GM19328 (cell line): ENCODE results near the gene ACVRL1.

Experiments used
- ATAC-seq: cut with Tn5 transposase; IDR thresholded peaks from one replicate; pipeline ENCODE4 v1.9.1; 2021; ENCODE audit warnings: mild to moderate bottlenecking, moderate library complexity; ENCODE audit not compliant: unreplicated experiment

ACVRL1 gene

DNA sequence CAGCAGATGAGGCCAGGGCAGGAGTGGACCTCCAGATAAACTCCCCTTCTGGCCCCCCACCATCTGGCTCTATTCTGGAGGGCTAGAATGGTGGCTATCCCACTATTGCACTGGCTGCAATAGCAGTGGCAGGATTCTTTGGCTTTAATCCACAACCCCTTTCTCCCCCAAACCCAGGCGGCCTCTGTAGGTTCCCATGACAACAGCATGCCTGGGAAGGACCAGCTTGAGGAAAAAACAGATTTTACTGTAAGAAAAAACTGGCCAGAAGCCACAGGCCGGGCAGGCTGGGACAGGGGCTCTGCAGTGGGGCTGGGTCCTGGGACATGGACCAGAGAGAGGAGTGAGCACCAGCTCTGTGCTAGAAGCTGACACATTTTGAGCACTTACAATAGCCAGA, 30.6 kb downstream of the ACVRL1 start:
- no peak for ATAC-seq

DNA sequence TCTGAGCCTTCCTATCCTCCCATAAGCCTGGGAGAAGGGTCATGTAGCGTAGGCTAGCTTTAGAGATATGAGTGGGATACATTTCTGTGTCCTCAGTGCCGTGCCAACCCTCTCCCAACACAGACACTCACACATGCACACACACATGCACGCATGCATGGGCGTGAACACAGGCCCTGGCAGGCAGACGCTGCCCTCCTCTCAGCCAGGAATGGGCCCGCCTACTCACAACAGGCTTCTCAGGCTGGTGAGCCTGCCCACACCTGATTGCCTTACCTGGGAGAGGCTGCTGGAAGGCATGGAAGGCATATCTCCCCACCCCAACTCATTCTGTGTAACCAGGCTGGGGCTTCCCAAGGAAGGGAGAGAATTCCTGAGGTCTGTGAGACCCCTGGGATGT, 31.4 kb downstream of the ACVRL1 start:
- ATAC-seq: no peak

DNA sequence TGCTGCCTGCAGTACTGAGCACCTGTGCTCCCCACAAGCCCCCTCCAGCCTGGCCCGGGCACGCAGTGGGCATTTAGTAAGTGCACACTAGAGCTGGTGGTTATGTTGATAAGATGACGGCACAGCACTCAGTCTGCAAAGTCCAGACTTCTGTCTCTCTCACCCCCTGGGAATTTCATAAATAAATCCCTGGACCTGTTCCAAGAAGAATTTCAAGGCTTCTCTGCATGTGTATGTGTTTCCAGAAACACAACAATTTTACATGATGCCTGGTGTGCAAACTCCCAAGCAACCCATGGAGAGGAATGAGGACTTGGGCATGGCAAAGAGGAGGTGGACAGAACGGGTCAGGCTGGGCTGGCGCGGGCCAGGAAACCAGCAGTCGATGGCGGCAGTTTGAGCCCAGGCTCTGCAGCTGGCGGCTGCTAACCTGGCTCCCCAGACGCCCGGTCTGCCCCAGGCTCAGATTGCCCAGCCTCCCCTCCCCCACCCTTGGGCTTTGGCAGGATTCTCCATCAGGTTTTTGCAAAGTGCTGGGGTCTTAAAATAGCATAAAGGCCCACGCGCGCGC, 33.8 kb downstream of the ACVRL1 start:
- ATAC-seq: no peak

DNA sequence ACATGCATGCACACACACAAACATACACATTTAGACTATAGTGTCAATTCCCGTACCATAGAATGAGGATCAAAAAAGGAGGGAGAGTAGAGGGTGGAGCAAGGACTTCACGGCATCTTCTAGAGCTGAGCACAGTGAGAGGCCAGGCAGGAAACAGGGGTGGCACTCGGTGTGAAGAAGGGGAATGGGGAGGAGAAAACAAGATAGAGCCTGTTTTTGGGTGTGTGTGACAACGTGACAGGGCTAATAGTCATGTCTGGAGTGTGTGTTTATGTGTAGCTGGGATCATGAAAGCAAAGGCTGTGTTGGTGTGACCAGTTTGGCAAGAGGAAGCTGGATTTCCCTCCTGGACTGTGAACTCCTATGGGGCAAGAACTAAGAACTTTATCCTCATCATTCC, 34.3 kb downstream of the ACVRL1 start:
- no peak for ATAC-seq

DNA sequence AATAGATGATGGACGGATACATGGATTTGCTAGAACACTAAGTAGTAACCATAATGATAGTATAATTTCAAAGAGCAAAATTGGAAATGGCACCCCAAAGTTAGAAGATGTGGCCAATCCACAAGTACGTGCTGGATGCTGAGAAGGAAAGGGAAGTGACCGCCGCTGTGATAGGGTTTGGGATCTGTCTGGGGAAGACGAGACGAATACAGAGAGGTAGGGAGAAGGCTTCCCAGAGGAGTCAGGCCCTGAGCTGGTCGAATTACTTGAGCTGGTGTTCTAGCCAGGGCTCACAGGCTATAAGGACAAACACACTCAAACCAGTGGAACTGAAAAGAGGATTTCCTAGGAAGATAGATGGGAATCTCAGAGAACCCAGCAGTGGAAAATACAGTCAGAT, 34.8 kb downstream of the ACVRL1 start:
- ATAC-seq: no peak

DNA sequence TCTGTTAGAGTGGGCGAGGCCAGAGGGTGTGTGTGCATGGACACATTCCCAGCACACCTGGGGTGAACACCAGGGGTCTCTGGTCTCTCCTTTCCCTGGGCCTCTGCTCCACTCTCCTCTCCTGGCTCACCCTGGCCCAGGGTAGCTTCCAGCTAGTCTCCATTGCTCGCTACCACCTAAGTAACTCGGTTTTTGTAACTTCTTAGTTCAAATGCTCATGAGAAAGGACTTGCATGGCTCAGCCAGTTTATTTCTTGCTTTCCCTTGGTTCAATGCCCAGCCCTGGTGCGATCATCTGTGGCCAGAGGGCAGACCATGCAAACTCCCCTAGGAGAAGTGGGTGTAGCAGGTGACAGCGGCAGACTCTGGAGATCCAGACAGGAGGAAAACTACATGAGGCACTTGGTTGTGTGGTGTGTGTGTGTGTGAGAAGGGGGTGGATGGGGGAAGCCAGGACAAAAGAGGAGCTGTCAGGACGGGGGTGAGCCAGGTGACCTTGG, 35.2 kb downstream of the ACVRL1 start:
- ATAC-seq: no peak

DNA sequence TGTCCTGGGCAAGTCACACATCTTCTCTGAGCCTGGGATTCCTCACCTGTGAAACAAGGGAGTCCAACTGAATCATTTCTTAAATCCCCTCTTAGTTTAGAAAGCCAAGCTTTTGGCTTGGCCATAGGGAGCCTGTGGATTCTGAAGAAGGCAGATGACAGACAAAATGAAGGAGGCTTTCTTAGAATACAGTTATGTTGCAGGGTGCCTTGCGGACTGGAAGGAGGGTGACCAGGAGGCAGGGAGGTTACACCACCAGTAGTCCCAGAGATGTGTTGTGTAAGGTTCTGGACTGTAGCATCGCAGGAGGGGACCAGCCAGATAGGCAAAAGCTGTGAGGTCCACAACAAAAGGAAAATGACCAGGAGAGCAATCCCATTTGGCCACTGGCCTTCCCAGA, 36.0 kb downstream of the ACVRL1 start:
- ATAC-seq: no peak

DNA sequence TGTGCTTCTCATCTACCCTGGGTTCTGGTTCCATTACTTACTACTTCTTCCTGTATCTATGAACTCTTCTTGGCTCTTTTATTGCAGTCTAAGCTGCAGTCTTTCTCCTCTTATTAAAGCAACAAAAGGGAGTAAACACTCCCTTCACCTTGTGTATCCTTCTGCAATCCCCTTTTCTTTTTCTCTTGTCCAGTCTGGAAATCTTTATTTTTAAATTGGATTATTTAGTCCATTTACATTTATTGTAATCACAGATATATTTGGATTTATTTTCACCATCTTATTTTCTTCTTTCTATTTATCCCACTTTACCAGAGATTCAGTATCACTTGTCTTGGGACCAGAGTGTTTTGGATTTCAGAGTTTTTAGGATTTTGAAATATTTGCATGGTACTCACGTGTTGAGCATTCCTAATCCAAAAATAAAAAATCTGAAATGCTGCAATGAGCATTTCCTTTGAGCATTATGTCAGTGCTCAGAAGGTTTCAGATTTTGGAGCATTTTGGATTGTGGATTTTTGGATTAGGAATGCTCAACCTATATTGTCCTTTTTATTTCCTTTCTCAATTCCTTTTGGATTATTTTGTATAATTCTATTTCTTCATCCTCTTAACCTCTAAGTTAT, 37.4 kb downstream of the ACVRL1 start:
- ATAC-seq: no peak

DNA sequence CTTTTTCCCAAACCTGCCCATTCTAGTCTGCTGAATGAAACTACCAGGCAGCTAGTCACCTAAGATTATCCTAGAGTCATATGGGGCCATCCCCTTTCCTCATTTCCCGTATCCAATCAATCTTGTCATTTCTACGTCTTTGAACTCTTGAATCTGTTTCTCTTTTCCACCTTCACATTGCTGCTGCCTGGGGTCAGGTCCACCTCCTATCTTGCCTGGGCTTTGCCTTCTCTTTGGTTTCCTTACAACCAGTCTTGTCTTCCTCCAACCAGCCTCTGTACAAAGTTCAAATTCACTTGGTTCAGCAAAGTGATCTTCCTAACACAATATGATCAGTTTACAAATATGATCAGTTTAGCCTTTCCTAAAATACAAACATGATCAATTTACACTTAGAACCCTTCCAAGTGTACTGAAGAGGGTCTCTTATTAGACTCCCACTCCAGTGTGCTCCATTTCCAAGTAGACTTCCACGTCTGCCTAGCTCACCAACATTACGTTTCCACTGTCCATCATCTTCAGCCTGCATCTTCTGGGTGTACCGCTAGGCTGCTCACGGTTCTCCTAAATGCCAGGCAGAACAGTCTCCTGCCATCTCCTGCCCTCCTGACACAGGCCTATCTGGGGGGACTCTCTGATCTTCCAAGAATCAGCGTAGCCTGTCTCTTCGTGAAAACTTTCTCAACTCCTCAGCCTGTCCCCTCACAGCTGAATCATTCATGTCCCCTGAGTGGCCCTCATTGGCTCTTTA, 40.1 kb downstream of the ACVRL1 start:
- ATAC-seq: no peak

DNA sequence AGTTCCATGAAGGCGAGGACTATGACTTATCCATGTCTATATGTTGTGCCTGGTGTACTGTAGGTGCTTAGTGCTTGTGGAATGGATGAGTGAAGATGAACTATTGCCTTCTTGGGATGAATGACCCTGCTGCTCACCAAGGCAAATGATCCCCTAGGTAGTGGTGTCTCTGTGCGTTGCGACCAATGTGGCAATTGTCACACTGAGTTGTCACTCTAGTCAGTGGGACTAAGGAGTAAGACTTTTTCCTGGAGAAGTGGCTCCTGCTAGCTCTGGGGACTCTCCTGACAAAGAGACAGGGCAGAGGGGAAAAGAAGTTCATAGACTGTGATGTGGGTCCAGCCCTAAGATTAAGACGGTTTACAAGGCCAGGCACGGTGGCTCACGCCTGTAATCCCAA, 40.8 kb downstream of the ACVRL1 start:
- ATAC-seq: no peak

DNA sequence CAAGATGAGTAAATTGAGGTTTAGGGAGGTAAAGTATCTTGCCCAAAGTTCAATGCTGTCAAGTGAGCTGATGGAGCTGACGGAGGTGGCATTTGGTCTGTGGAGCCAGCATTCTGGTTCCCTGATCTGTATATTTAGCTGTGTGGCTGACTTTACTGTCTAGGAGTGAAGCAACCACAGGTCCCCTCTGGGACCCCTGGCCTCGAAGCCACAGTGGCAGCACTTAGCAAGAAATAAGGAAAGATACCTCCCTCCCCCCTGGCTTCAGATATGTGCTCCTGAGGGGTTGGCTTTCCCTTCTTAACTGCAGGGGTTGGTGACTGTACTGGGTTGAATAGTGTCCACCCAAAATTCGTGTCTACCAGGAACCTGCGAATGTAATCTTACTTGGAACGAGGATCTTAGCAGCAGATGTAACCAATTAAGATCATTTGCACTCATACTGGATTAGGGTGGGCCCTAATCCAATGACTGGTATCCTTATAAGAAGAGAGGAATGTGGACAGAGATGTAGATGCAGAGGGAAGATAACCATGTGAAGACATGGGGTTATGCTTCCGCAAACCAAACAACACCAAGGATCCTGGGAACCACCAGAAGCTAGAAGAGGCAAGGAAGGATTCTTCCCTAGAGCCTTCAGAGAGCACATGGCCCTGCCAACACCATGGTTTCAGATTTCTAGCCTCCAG, 42.2 kb downstream of the ACVRL1 start:
- no peak for ATAC-seq

DNA sequence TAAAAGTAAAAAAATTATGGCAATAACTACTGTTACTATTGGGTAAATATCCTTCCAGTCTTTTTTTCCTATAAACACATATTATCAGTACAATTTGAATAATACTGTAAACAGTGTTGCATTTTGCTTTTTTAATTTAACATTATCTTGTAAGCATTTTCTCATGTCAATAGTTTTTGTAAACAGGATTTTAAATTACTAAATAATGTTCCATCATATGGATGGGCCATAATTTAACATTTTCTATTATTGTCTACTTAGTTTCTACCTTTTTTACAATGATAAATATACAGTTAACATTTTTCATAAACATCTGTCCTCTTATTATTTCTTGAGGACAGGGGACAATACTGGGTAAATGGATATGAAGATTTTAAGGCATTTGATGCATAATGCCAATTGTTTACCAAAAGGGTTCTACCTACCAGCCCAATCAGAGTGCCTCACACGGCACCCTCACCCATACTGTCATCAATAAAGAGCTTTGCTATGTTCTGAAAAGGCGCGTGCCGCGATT, 43.4 kb downstream of the ACVRL1 start:
- no peak for ATAC-seq

DNA sequence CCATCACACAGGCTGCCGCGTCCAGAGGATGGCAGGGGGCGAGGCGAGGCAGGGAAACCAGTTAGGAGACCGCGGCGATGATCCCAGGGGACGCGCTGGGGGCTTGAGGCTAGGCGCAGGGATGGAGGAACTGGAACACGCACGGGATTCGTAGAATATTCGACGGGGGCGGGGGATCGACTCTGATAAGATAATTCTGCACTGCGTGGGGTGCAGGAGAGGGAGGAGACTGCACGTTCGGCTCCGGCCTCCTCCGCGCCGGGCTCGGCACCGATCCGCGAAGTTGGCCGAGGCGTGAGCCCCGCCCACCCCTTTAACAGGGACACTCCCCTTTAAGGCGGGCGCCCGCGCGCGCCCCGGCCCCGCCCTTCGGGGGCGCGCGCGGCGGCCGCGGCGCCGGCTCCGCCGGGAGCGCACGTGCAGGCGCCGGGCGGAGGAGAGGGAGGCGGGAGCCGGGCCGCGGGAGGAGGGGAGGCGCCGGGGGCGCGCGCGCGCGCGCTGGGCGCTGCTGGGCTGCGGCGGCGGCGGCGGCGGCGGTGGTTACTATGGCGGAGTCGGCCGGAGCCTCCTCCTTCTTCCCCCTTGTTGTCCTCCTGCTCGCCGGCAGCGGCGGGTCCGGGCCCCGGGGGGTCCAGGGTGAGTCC, 44.0 kb downstream of the ACVRL1 start, which contains the start of gene ACVR1B:
ACVR1B (plus strand) TSS at position 501 of the 644 bp plus-strand sequence; CDS start at position 546, 45 bp downstream.
- ATAC-seq: no peak

DNA sequence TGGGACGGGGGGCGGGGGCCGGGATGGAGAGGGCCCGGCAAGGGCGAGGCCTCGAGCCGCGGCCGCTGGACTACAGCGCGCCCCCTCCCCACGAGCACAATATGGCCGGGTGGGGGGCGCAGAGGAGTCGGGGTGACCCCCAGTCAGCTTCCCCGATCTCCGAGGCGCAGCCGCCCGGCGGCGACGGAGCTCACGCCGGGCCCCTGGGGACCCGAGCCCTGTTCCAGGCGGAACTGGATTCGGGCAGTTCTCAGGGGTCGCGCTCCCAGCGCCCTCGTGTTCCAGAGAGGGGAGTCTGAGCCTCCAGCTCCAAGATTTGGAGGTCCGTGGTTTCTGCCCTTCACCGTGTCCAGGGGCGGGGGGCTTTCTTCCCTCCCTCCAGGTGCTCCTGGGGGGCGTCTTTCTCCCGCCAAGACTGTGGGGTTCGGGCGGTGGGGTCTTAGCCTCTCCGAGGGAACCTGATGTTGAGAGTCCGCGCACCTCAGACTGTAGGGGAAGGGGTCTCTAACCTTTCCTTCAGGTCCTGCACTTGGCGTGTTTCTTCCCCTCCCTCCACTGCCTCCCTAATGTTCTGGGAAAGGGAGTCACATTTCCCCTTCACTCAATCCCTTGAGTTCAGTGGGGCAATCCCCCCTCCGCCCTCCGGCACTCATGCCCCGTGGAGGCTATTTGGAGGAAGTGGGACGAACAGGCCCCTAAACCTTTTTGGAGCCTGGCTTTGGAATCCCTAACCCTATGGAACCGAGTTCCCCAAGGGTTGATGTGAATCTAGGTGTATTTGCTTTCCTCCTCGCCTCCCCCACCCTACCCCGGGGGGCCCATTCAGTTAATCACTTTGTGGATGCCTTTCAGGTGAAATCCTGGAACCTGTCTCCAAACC, 44.8 kb downstream of the ACVRL1 start:
- ATAC-seq: no peak

DNA sequence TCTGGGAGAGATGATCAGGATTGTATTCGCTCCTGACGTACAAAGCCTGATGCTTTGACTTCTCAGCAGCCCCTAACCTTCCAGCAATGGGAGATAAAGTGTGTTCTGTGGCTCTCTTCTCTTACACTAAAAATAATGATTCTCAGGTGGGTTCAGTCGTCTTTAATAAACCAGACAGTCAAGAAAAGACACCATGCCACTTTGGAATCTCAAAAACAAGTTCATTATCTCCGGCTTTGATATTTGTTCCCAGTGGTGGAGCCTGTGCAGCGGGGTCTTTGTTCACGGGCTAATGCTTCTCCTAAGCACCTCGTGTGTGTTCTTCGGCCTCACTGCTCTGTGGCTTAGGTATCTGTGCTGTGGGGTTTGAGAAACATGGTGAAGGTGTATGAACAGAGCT, 45.8 kb downstream of the ACVRL1 start:
- ATAC-seq: no peak

DNA sequence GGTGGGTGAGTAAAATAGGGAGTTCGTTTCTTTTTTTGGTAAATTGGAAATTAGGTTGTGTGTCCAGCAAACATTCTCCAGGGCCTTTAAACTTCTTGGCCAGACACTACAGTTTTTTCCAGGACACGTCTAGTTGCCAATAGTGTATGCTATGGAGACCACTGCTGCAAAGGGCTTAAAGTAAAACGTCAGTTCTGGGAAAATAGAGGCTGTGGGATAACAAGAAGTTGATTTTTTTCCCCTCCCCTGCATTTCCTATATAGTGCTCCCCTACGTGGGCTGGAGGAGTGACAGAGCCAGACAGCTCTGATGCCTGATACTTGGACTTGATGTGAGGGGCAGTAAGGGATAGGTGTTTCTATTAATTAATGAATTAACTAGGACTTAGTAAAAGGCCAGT, 46.6 kb downstream of the ACVRL1 start:
- ATAC-seq: no peak

DNA sequence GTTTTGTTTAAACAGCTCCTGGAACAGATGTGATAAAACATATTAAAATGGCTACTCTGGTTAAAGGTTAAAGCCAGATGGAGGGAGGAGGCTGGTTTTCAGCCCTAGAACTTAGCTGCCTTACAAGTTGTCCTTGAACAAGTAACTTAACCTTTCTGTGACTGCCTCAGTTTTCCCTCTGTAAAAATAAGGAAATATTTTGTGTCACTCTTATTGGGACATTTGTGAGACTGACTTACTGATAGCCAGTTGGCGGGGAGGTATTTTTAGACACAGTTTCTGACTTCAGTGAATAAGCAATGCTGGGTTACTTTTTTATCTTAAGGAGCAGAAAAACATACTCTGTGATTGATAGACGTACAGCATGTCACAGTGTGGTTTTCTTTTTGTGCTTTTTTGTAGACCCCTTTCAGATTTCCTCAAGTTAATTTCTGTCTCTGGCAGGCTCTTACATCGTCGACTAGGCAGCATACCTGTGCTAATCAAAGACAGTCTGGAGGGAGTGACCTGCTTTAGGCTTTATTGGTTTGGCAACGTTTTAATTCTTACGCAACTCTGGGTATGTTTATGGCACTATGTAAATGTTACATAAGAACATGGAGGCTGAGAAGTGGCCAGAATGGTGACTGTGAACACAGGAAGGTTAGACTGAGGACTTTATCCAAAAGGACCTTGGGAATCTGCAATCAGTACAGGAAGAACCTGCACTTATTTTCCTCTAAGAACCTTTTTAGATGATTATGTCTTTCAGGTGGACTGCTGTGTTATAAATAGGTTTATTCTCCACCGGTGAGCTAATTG, 47.5 kb downstream of the ACVRL1 start:
- ATAC-seq: no peak

DNA sequence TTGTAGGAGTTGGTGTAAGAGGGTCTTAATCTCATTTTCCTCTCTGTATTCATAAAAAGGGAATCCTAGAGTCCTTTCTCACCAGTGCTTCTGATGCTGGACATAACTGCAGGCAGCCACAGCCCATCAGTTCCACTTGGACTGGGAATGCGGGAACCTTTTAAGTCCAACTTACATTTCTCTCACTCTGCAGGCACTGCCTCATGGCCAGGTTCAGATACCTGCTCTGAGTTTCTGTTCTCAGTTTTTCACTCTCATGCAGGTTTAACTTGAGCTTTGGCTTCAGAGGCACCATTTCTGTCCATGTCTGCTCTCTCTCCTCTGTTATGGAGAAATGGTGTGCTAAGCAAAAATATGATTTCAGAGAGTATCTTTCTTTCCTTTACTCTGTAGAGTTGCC, 48.4 kb downstream of the ACVRL1 start:
- ATAC-seq: no peak

DNA sequence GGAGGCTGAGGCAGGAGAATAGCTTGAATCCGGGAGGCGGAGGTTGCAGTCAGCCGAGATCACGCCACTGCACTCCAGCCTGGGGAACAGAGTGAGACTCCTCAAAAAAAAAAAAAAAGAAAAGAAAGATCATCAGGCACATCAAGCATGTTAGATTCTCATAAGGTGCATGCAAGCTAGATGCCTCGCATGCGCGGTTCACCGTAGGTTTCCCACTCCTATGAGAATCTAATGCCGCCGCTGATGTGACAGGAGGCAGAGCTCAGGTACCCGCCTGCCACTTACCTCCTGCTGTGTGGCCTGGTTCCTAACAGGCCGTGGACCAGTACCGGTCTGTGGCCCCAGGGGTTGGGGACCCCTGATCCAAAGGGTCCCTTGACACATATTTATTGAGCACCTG, 51.2 kb downstream of the ACVRL1 start:
- ATAC-seq: no peak
